Choroid plexus epithelial cell (primary cell): ENCODE results near the gene PLEKHM2.

Experiments
- DNase-seq: peaks from one replicate; pipeline ENCODE4 v3.0.0-alpha.2; 2010; ENCODE audit warnings: low read depth
- H3K4me3 ChIP-seq: 2 replicates; pipeline ENCODE4 v1.5.1; 2011; ENCODE audit warnings: low read depth, mild to moderate bottlenecking, control low read depth, low read length, moderate library complexity
- CTCF ChIP-seq: conservative IDR thresholded peaks from 2 replicates; pipeline ENCODE4 v1.5.1; 2011; ENCODE audit warnings: low read depth, mild to moderate bottlenecking, control low read depth, inconsistent platforms, low read length, moderate library complexity

Gene PLEKHM2

GRCh38 chr1:15676010-15676409 lies 8.1 kb upstream of the PLEKHM2 start:
- no peak for DNase-seq
- TF ChIP-seq CTCF = no peak
- H3K4me3 ChIP-seq = no peak overlapping the region

DNA sequence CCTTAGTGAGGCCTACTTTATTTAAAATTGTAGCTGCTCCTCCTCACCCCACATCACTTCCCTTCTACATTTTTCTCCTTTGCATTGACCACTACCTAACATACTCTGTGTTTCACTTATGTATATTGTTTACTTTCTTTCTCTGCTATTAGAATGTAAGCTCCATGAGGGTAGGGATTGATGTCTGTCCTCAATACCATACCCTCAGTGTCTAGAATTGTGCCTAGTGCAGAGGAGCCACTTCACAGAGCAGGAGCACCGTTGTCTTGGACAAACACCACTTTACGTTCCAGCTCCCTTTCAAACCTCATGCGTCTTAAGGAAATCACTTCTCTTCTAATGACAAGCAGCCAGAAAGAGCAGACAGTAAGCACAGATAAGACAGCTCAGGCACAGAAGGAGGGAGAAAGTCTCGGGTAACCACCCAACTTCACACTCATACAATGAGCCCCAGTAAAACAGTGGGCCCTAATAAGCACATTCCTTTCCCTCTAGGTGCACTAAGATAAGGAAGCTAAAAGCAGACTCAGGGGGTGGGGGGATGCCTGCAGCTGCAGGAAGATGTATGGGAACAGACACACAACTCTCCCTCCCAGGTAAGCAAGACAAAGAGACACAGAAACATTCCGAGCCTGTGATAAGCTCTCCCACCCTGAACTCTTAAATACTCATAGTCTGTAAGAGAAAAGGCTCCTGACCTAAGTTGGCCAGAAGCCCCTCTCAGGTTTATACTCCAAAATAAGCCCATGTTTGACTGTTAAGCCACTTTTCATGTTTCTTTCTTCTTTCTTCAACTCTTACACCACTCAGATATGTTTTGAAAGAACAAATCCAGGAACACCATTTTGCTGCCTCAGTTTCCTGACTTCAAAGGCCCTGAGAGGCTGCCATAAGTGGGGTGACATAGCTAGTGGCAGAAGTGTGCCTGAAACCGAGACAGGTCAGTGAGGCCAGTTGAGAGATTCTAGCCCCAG lies 7.1 kb upstream of the PLEKHM2 start:
- TF ChIP-seq CTCF = no peak
- no peak overlapping the region for H3K4me3 ChIP-seq

GRCh38 chr1:15678578-15678977 lies 5.5 kb upstream of the PLEKHM2 start:
- peak; percentile 90 for DNase-seq
- H3K4me3 ChIP-seq = no peak overlapping the region
- TF ChIP-seq CTCF = no peak

More for the DNA sequence above, 7.1 kb upstream of the PLEKHM2 start:
- DNase-seq = no peak

- peak; percentile 62 for DNase-seq
- TF ChIP-seq CTCF = no peak
- no peak overlapping the region for H3K4me3 ChIP-seq
These were observed 4.0 kb upstream of the PLEKHM2 start for GRCh38 chr1:15680131-15680530.

- H3K4me3 ChIP-seq = no peak overlapping the region
- peak; percentile 95 for DNase-seq
- TF ChIP-seq CTCF = no peak
These were observed 3.4 kb upstream of the PLEKHM2 start for GRCh38 chr1:15680561-15681348.

DNA sequence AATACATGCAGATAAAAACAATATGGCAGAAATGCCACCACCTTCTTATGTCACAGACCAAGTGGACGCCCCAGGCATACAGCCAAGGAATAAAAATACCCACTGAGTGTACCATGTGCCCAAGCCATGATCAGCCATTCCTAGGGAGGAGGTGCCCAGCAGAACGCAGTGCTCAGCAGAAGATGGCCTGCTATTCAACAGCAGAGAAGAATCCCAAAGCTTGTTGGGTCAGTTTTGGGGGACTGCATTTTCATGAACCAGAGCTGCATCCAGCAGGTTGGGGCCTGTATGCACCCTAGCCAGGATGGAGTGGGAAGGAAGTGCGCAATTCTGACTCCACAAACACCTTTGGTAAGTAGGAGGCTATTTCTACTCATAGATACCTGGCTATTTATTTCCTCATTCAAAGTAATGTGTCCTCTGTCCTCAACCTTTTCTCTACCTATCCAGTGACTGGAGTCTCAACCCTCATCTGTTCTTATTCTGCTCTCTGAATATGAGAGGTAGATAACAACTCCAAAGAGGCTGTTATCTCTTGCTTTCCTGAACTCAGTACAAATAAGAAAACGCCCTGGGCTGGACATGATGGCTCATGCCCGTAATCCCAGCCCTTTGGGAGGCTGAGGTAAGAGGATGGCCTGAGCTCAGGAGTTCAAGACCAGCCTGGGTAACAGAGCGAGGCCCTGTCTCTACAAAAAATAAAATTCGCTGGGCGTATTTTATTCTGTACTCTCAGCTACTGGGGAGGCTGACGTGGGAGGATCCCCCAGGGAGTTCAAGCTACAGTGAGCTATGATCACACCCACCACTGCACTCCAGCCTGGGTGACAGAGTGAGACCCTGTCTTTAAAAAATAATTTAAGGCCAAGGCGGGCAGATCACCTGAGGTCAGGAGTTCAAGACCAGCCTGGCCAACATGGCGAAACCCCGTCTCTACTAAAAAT lies 2.5 kb upstream of the PLEKHM2 start:
- H3K4me3 ChIP-seq = no peak overlapping the region
- DNase-seq = no peak
- no peak for TF ChIP-seq CTCF
